ENCODE results near the gene FOXK1. TPM values are rescaled to one million over a fixed set of nuclear protein-coding genes. Genes with fewer than 3 reads are reported as not detected.

FOXK1 gene
- total RNA-seq, 2 donors from 2014 or later: 17.3 to 47.5 TPM

- no peaks in the 10 kb centered on the region for H3K36me3 ChIP-seq
- H3K4me1 ChIP-seq (replicated peaks): no peaks in the 10 kb centered on the region
- H3K27me3 ChIP-seq (replicated peaks; ENCODE audit: insufficient read depth): no peaks in the 10 kb centered on the region
- TF ChIP-seq POLR2A (IDR thresholded peaks at IDR 0.05): no peak
- TF ChIP-seq POLR2AphosphoS5 (IDR thresholded peaks at IDR 0.05): no peak
- TF ChIP-seq, protein P1, sequence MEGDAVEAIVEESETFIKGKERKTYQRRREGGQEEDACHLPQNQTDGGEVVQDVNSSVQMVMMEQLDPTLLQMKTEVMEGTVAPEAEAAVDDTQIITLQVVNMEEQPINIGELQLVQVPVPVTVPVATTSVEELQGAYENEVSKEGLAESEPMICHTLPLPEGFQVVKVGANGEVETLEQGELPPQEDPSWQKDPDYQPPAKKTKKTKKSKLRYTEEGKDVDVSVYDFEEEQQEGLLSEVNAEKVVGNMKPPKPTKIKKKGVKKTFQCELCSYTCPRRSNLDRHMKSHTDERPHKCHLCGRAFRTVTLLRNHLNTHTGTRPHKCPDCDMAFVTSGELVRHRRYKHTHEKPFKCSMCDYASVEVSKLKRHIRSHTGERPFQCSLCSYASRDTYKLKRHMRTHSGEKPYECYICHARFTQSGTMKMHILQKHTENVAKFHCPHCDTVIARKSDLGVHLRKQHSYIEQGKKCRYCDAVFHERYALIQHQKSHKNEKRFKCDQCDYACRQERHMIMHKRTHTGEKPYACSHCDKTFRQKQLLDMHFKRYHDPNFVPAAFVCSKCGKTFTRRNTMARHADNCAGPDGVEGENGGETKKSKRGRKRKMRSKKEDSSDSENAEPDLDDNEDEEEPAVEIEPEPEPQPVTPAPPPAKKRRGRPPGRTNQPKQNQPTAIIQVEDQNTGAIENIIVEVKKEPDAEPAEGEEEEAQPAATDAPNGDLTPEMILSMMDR (IDR thresholded peaks at IDR 0.05): no peak
- no peak overlapping the region for H3K4me3 ChIP-seq
- intact Hi-C loops (cut with DNase I): no loop called here
- no peaks in the 10 kb centered on the region for H3K9me3 ChIP-seq
- no peak overlapping the region for H3K27ac ChIP-seq
- no peak for DNase-seq (ENCODE audit: low spot score)
- 57% methylated on average over 14 of the region's 14 CpGs for WGBS
Observed at GRCh38 chr7:4814433-4814832, 132.3 kb downstream of the FOXK1 start.

GRCh38 chr7:4815121-4815520 is 133.0 kb downstream of the FOXK1 start:
- intact Hi-C loops (cut with DNase I): no loop called here
- no peak for TF ChIP-seq POLR2A (IDR thresholded peaks at IDR 0.05)
- TF ChIP-seq, protein P1 (IDR thresholded peaks at IDR 0.05): no peak
- TF ChIP-seq POLR2AphosphoS5 (IDR thresholded peaks at IDR 0.05): no peak
- H3K4me3 ChIP-seq: no peak overlapping the region
- H3K9me3 ChIP-seq: no peaks in the 10 kb centered on the region
- no peaks in the 10 kb centered on the region for H3K4me1 ChIP-seq (replicated peaks)
- H3K27ac ChIP-seq: no peak overlapping the region
- no peaks in the 10 kb centered on the region for H3K27me3 ChIP-seq (replicated peaks; ENCODE audit: insufficient read depth)
- WGBS: 96% methylated on average over 13 of the region's 14 CpGs
- no peak for DNase-seq (ENCODE audit: low spot score)
- H3K36me3 ChIP-seq: no peaks in the 10 kb centered on the region

- 89% methylated on average over 38 of the region's 38 CpGs for WGBS
- TF ChIP-seq POLR2A (IDR thresholded peaks at IDR 0.05) (no peak), POLR2AphosphoS5 (IDR thresholded peaks at IDR 0.05) (no peak)
- TF ChIP-seq, protein P1 (IDR thresholded peaks at IDR 0.05): no peak
- Histone ChIP-seq H3K36me3 (no peaks in the 10 kb centered on the region), H3K27ac (no peak overlapping the region), H3K27me3 (replicated peaks; ENCODE audit: insufficient read depth) (no peaks in the 10 kb centered on the region), H3K9me3 (no peaks in the 10 kb centered on the region), H3K4me3 (no peak overlapping the region), H3K4me1 (replicated peaks) (no peaks in the 10 kb centered on the region)
- intact Hi-C loops (cut with DNase I): no loop called here
- DNase-seq (ENCODE audit: low spot score): no peak
Observed at GRCh38 chr7:4815609-4816418, 133.7 kb downstream of the FOXK1 start.

- Histone ChIP-seq H3K36me3 (no peaks in the 10 kb centered on the region), H3K27ac (no peak overlapping the region), H3K4me3 (no peak overlapping the region), H3K27me3 (replicated peaks; ENCODE audit: insufficient read depth) (no peaks in the 10 kb centered on the region), H3K4me1 (replicated peaks) (no peaks in the 10 kb centered on the region), H3K9me3 (no peaks in the 10 kb centered on the region)
- TF ChIP-seq POLR2AphosphoS5 (IDR thresholded peaks at IDR 0.05) (no peak), POLR2A (IDR thresholded peaks at IDR 0.05) (no peak)
- TF ChIP-seq, protein P1 (IDR thresholded peaks at IDR 0.05): no peak
- intact Hi-C loops (cut with DNase I): no loop called here
- DNase-seq (ENCODE audit: low spot score): no peak
- 93% methylated on average over 26 of the region's 26 CpGs for whole genome bisulfite sequencing
Observed at GRCh38 chr7:4816419-4817080, 134.5 kb downstream of the FOXK1 start.

Data from prostate gland (tissue), 2 donors.